Gastroesophageal sphincter (tissue), 4 donors: ENCODE measurements around the gene PCDHGC5. TPM values are rescaled to one million over a fixed set of nuclear protein-coding genes. Genes with fewer than 3 reads are reported as not detected.
A peak's percentile ranks its signal among the peaks of the same experiment; 100 is the strongest.

Experiments
- ATAC-seq: fragments of 150-250 bp; one replicate; pipeline ENCODE4 v1.9.1; 2016; ENCODE audit warnings: mild to moderate bottlenecking, moderate library complexity
- H3K27ac ChIP-seq, 4 donors: fragments of 200-600 bp; sonication (generic) in 3 of 4; 1 replicate in 3 of 4; 2 replicates in 1 of 4; pipeline ENCODE4 v1.5.1; 2016 to 2019
- H3K27me3 ChIP-seq: fragments of 200-600 bp; sonication (generic); one replicate; pipeline ENCODE4 v1.5.1; 2019
- H3K36me3 ChIP-seq, 2 donors: fragments of 200-600 bp; sonication (generic); one replicate each; pipeline ENCODE4 v1.5.1; 2019; ENCODE audit warnings: control low read depth in 1 of 2
- H3K4me1 ChIP-seq, 3 donors: fragments of 200-600 bp; sonication (generic); 1 replicate in 2 of 3; 2 replicates in 1 of 3; pipeline ENCODE4 v1.5.1; 2016 to 2019; ENCODE audit warnings: control low read depth in 2 of 3
- H3K4me3 ChIP-seq, 2 donors: fragments of 200-600 bp; sonication (generic); one replicate each; pipeline ENCODE4 v1.5.1; 2019; ENCODE audit warnings: mild to moderate bottlenecking in 1 of 2, moderate library complexity in 1 of 2
- H3K9me3 ChIP-seq, 3 donors: fragments of 200-600 bp; sonication (generic); one replicate each; pipeline ENCODE4 v1.5.1; 2017 to 2019; ENCODE audit warnings: control low read depth in 2 of 3
- CTCF ChIP-seq, 4 experiments: fragments of 200-600 bp in 2 of 4; fragments of 450-650 bp in 2 of 4; sonication (generic) in 1 of 4; IDR thresholded peaks; one replicate each; pipeline ENCODE4 v1.5.1; 2017 to 2019; ENCODE audit warnings: antibody characterized with exemption in 4 of 4, mild to moderate bottlenecking in 2 of 4, moderate library complexity in 2 of 4
- EP300 ChIP-seq: sonication (generic); formaldehyde crosslinking; IDR thresholded peaks from one replicate; pipeline ENCODE4 v1.6.1; 2017; ENCODE audit warnings: antibody characterized with exemption, mild to moderate bottlenecking
- POLR2A ChIP-seq, 2 donors: fragments of 450-650 bp; IDR thresholded peaks; one replicate each; pipeline ENCODE4 v1.6.1; 2017; ENCODE audit warnings: antibody characterized with exemption in 2 of 2, mild to moderate bottlenecking in 2 of 2, moderate library complexity in 1 of 2
- POLR2AphosphoS5 ChIP-seq: sonication (generic); formaldehyde crosslinking; IDR thresholded peaks from one replicate; pipeline ENCODE4 v1.6.1; 2017; ENCODE audit warnings: antibody characterized with exemption
- WGBS, 2 donors: methylation state at CpG; one replicate each; pipeline ENCODE4 v1.1.5; 2018; ENCODE audit warnings: low coverage in 1 of 2; 5-methylcytosine and 5-hydroxymethylcytosine counted together
- total RNA-seq, 4 donors: library from RNA; depleted of rRNA; stranded (reverse); fragments of >200 nt; gene quantifications; one replicate each; pipeline ENCODE4 v1.1.0, GENCODE V29; 2016

The PCDHGC5 gene
- total RNA-seq, 4 donors from 2014 or later: 0.07 to 5.1 (median 1.8) TPM

- no peak for ATAC-seq
- 59 to 98% methylated on average over 8 to 18 of the region's 38 CpGs for WGBS, 2 donors
- peak overlapping the region in 1 of 2 donors; percentile 51 for H3K4me3 ChIP-seq
- H3K36me3 ChIP-seq: peaks cover 0 to 26% of the 10 kb centered on the region in 2 donors
- TF ChIP-seq POLR2A (IDR thresholded peaks at IDR 0.05) (no peak), EP300 (no peak), POLR2AphosphoS5 (no peak), CTCF (IDR thresholded peaks at IDR 0.05) (no peak)
- no peaks in the 10 kb centered on the region for H3K27me3 ChIP-seq
- H3K9me3 ChIP-seq: no peaks in the 10 kb centered on the region
- H3K4me1 ChIP-seq: peaks cover 0 to 80% (median 5%) of the 10 kb centered on the region in 3 donors
- H3K27ac ChIP-seq: peak overlapping the region in 1 of 4 donors; percentile 14
These were observed 3.4 kb upstream of the PCDHGC5 start for GRCh38 chr5:141485321-141486055.

GRCh38 chr5:141486091-141486490 is 2.8 kb upstream of the PCDHGC5 start:
- WGBS, 2 donors: 70 to 83% methylated on average over 1 to 2 of the region's 9 CpGs
- no peak for ATAC-seq
- H3K27ac ChIP-seq: no peak overlapping the region
- H3K4me1 ChIP-seq: peaks cover 0 to 77% (median 5%) of the 10 kb centered on the region in 3 donors
- H3K36me3 ChIP-seq: peaks cover 0 to 32% of the 10 kb centered on the region in 2 donors
- no peaks in the 10 kb centered on the region for H3K9me3 ChIP-seq
- no peak overlapping the region for H3K4me3 ChIP-seq
- no peak for TF ChIP-seq CTCF (IDR thresholded peaks at IDR 0.05)
- TF ChIP-seq EP300: no peak
- no peak for TF ChIP-seq POLR2AphosphoS5
- TF ChIP-seq POLR2A (IDR thresholded peaks at IDR 0.05): no peak
- no peaks in the 10 kb centered on the region for H3K27me3 ChIP-seq

GRCh38 chr5:141487131-141487530 is 1.8 kb upstream of the PCDHGC5 start:
- Histone ChIP-seq H3K4me3 (no peak overlapping the region), H3K27ac (no peak overlapping the region), H3K27me3 (no peaks in the 10 kb centered on the region), H3K9me3 (no peaks in the 10 kb centered on the region), H3K4me1 (peaks cover 0 to 76% (median 5%) of the 10 kb centered on the region in 3 donors), H3K36me3 (peaks cover 0 to 43% of the 10 kb centered on the region in 2 donors)
- WGBS, 2 donors: 90 to 96% methylated on average over 3 of the region's 7 CpGs
- ATAC-seq: no peak
- TF ChIP-seq POLR2AphosphoS5: no peak
- no peak for TF ChIP-seq CTCF (IDR thresholded peaks at IDR 0.05)
- TF ChIP-seq POLR2A (IDR thresholded peaks at IDR 0.05): no peak
- no peak for TF ChIP-seq EP300

- Histone ChIP-seq H3K4me3 (no peak overlapping the region), H3K36me3 (peaks cover 0 to 51% of the 10 kb centered on the region in 2 donors), H3K27ac (no peak overlapping the region), H3K4me1 (peaks cover 0 to 76% (median 11%) of the 10 kb centered on the region in 3 donors), H3K27me3 (no peaks in the 10 kb centered on the region), H3K9me3 (no peaks in the 10 kb centered on the region)
- no peak for ATAC-seq
- TF ChIP-seq POLR2A (IDR thresholded peaks at IDR 0.05) (no peak), EP300 (no peak), POLR2AphosphoS5 (no peak), CTCF (IDR thresholded peaks at IDR 0.05) (no peak)
- 80 to 83% methylated on average over 1 to 2 of the region's 10 CpGs for WGBS, 2 donors
These were observed 960 bp downstream of the PCDHGC5 start for GRCh38 chr5:141489841-141490240.

- no peak for TF ChIP-seq POLR2A (IDR thresholded peaks at IDR 0.05)
- no peak for TF ChIP-seq CTCF (IDR thresholded peaks at IDR 0.05)
- no peak for TF ChIP-seq EP300
- no peak for TF ChIP-seq POLR2AphosphoS5
- peaks cover 0 to 55% of the 10 kb centered on the region in 2 donors for H3K36me3 ChIP-seq
- no peaks in the 10 kb centered on the region for H3K9me3 ChIP-seq
- no peaks in the 10 kb centered on the region for H3K27me3 ChIP-seq
- 85% methylated on average over 5 of the region's 10 CpGs; no CpG with 5 or more reads in 1 of the 2 donors for WGBS, 2 donors
- H3K4me1 ChIP-seq: peaks cover 0 to 72% (median 11%) of the 10 kb centered on the region in 3 donors
- H3K4me3 ChIP-seq: no peak overlapping the region
- no peak for ATAC-seq
- no peak overlapping the region for H3K27ac ChIP-seq
These were observed 1.4 kb downstream of the PCDHGC5 start for GRCh38 chr5:141490271-141490670.
